T-helper 1 cell treated with Interleukin-12 subunit alpha and Interleukin-12 subunit beta and Interleukin-4 antibody, amounts not matched to agents 30 μg/mL and 1 μg/mL, for 36 hours (primary cell): ENCODE data around the gene TNFRSF1A.

Source experiments
- H3K27ac Mint-ChIP-seq: one replicate; pipeline ENCODE4 v1.8.0; 2021; ENCODE audit warnings: mild to moderate bottlenecking, mixed read lengths
- H3K27me3 Mint-ChIP-seq: one replicate; pipeline ENCODE4 v1.8.0; 2021; ENCODE audit warnings: low read depth, mixed read lengths
- H3K36me3 Mint-ChIP-seq: one replicate; pipeline ENCODE4 v1.8.0; 2021; ENCODE audit warnings: low read depth, mixed read lengths
- H3K4me1 Mint-ChIP-seq: one replicate; pipeline ENCODE4 v1.8.0; 2021; ENCODE audit warnings: low read depth, mixed read lengths
- H3K4me3 Mint-ChIP-seq: one replicate; pipeline ENCODE4 v1.8.0; 2021; ENCODE audit warnings: mild to moderate bottlenecking, moderate library complexity, mixed read lengths
- H3K9me3 Mint-ChIP-seq: one replicate; pipeline ENCODE4 v1.8.0; 2021; ENCODE audit warnings: mixed read lengths

The TNFRSF1A gene

GRCh38 chr12:6367969-6368892 is 26.4 kb upstream of the TNFRSF1A start:
- Mint-ChIP-seq H3K27ac (no peak overlapping the region), H3K9me3 (no peaks in the 10 kb centered on the region), H3K4me3 (no peak overlapping the region), H3K36me3 (no peaks in the 10 kb centered on the region), H3K27me3 (no peaks in the 10 kb centered on the region), H3K4me1 (peaks cover 34% of the 10 kb centered on the region)

- Mint-ChIP-seq H3K4me3 (no peak overlapping the region), H3K27ac (no peak overlapping the region), H3K27me3 (no peaks in the 10 kb centered on the region)
Measured at GRCh38 chr12:6367065-6367968, 25.4 kb upstream of the TNFRSF1A start.

GRCh38 chr12:6364044-6364374 is 22.1 kb upstream of the TNFRSF1A start:
- Mint-ChIP-seq H3K27me3 (no peaks in the 10 kb centered on the region), H3K27ac (peak overlapping the region; percentile 60), H3K36me3 (no peaks in the 10 kb centered on the region), H3K4me3 (peak overlapping the region; percentile 71), H3K4me1 (peaks cover 38% of the 10 kb centered on the region), H3K9me3 (no peaks in the 10 kb centered on the region)

More at GRCh38 chr12:6367065-6367968, 25.4 kb upstream of the TNFRSF1A start:
- Mint-ChIP-seq H3K36me3 (no peaks in the 10 kb centered on the region), H3K4me1 (peaks cover 26% of the 10 kb centered on the region), H3K9me3 (no peaks in the 10 kb centered on the region)

GRCh38 chr12:6363330-6364043 is 21.6 kb upstream of the TNFRSF1A start:
- no peaks in the 10 kb centered on the region for H3K36me3 Mint-ChIP-seq
- peaks cover 33% of the 10 kb centered on the region for H3K4me1 Mint-ChIP-seq
- H3K4me3 Mint-ChIP-seq, result peak overlapping the region; percentile 71
- H3K27me3 Mint-ChIP-seq, result no peaks in the 10 kb centered on the region
- H3K9me3 Mint-ChIP-seq, result no peaks in the 10 kb centered on the region
- peak overlapping the region; percentile 60 for H3K27ac Mint-ChIP-seq

- peaks cover 29% of the 10 kb centered on the region for H3K4me1 Mint-ChIP-seq
- no peaks in the 10 kb centered on the region for H3K36me3 Mint-ChIP-seq
- H3K27ac Mint-ChIP-seq, result no peak overlapping the region
Measured at GRCh38 chr12:6363010-6363329, 21.1 kb upstream of the TNFRSF1A start.

GRCh38 chr12:6362403-6362802 is 20.5 kb upstream of the TNFRSF1A start:
- Mint-ChIP-seq H3K4me3 (peak overlapping the region; percentile 82), H3K27ac (peak overlapping the region; percentile 82), H3K4me1 (peaks cover 27% of the 10 kb centered on the region), H3K36me3 (no peaks in the 10 kb centered on the region), H3K9me3 (no peaks in the 10 kb centered on the region), H3K27me3 (no peaks in the 10 kb centered on the region)

More at GRCh38 chr12:6363010-6363329, 21.1 kb upstream of the TNFRSF1A start:
- Mint-ChIP-seq H3K4me3 (no peak overlapping the region), H3K9me3 (no peaks in the 10 kb centered on the region), H3K27me3 (no peaks in the 10 kb centered on the region)

- Mint-ChIP-seq H3K4me1 (peaks cover 23% of the 10 kb centered on the region), H3K27me3 (peaks cover 2% of the 10 kb centered on the region), H3K27ac (peak overlapping the region; percentile 82), H3K9me3 (no peaks in the 10 kb centered on the region), H3K36me3 (no peaks in the 10 kb centered on the region), H3K4me3 (peak overlapping the region; percentile 82)
Measured at GRCh38 chr12:6361834-6362233, 20.0 kb upstream of the TNFRSF1A start.

- Mint-ChIP-seq H3K4me1 (peaks cover 27% of the 10 kb centered on the region), H3K9me3 (no peaks in the 10 kb centered on the region), H3K27ac (no peak overlapping the region), H3K27me3 (peaks cover 10% of the 10 kb centered on the region), H3K4me3 (no peak overlapping the region), H3K36me3 (no peaks in the 10 kb centered on the region)
Measured at GRCh38 chr12:6360578-6361490, 19.0 kb upstream of the TNFRSF1A start.

- Mint-ChIP-seq H3K4me3 (no peak overlapping the region), H3K4me1 (peaks cover 27% of the 10 kb centered on the region), H3K27ac (no peak overlapping the region), H3K9me3 (no peaks in the 10 kb centered on the region), H3K36me3 (no peaks in the 10 kb centered on the region), H3K27me3 (peaks cover 10% of the 10 kb centered on the region)
Measured at GRCh38 chr12:6360080-6360571, 18.2 kb upstream of the TNFRSF1A start.

GRCh38 chr12:6358881-6359280 is 17.0 kb upstream of the TNFRSF1A start:
- Mint-ChIP-seq H3K9me3 (no peaks in the 10 kb centered on the region), H3K4me3 (no peak overlapping the region), H3K4me1 (peaks cover 22% of the 10 kb centered on the region), H3K27me3 (peaks cover 13% of the 10 kb centered on the region), H3K36me3 (no peaks in the 10 kb centered on the region), H3K27ac (no peak overlapping the region)

- Mint-ChIP-seq H3K36me3 (no peaks in the 10 kb centered on the region), H3K27ac (no peak overlapping the region), H3K9me3 (no peaks in the 10 kb centered on the region), H3K27me3 (peaks cover 13% of the 10 kb centered on the region), H3K4me3 (no peak overlapping the region), H3K4me1 (peaks cover 15% of the 10 kb centered on the region)
Measured at GRCh38 chr12:6356374-6356820, 14.5 kb upstream of the TNFRSF1A start.

- no peak overlapping the region for H3K4me3 Mint-ChIP-seq
- H3K27me3 Mint-ChIP-seq, result peaks cover 13% of the 10 kb centered on the region
- H3K36me3 Mint-ChIP-seq, result no peaks in the 10 kb centered on the region
- no peak overlapping the region for H3K27ac Mint-ChIP-seq
- H3K4me1 Mint-ChIP-seq, result peaks cover 11% of the 10 kb centered on the region
- H3K9me3 Mint-ChIP-seq, result no peaks in the 10 kb centered on the region
Measured at GRCh38 chr12:6355491-6356373, 13.9 kb upstream of the TNFRSF1A start.
